A549 (cell line): ENCODE data around the gene GPSM3. TPM values are rescaled to one million over a fixed set of nuclear protein-coding genes. Genes with fewer than 3 reads are reported as not detected.

Experiments used
- ATAC-seq, 2 experiments: fragments of 200-7000 bp in 1 of 2; fragments of >200 bp in 1 of 2; cut with Nextera tagmentation in 1 of 2; cut with Tn5 transposase in 1 of 2; 3 replicates each; pipeline versions ENCODE4 v1.8.0 to v1.9.1; 2018 to 2020; ENCODE audit warnings: mild to moderate bottlenecking in 1 of 2, moderate library complexity in 1 of 2
- CTCF ChIA-PET: fragments of 300-600 bp; sonication (Branson Sonifier 250); formaldehyde crosslinking; extraction: SDS; loops from one replicate; lab custom pipeline; 2021; ENCODE audit warnings: antibody characterized with exemption, inconsistent platforms; lab: Yijun Ruan, JAX
- POLR2A ChIA-PET: fragments of 350-600 bp; formaldehyde crosslinking; extraction: SDS; loops from one replicate; lab custom pipeline; 2021; ENCODE audit warnings: antibody characterized with exemption, inconsistent platforms; lab: Yijun Ruan, JAX
- DNase-seq, 2 experiments: peaks; one replicate each; pipeline versions ENCODE4 v3.0.0 to v3.0.0-alpha.2; 2011 to 2016; ENCODE audit warnings: low read depth in 1 of 2, low spot score in 1 of 2
- FAIRE-seq: peaks from 2 replicates; lab custom pipeline; 2011; peaks lifted over from hg19 to GRCh38; lab: Jason Lieb, UNC
- H3K27ac ChIP-seq, 2 experiments: fragments of >200 bp; sonication (Bioruptor Twin); formaldehyde crosslinking; 3 replicates each; pipeline ENCODE4 v1.5.1; 2016 to 2017
- H3K4me1 ChIP-seq: fragments of >200 bp; sonication (Bioruptor Twin); formaldehyde crosslinking; 3 replicates; pipeline ENCODE4 v1.6.1; 2016
- H3K4me2 ChIP-seq: fragments of >200 bp; sonication (Bioruptor Twin); formaldehyde crosslinking; 3 replicates; pipeline ENCODE4 v1.6.1; 2016
- H3K4me3 ChIP-seq: fragments of >200 bp; sonication (Bioruptor Twin); formaldehyde crosslinking; 3 replicates; pipeline ENCODE4 v1.5.1; 2016
- H3K9me3 ChIP-seq: fragments of >200 bp; sonication (Bioruptor Twin); formaldehyde crosslinking; 3 replicates; pipeline ENCODE4 v1.6.1; 2016
- CHD2 ChIP-seq: fragments of 150-350 bp; IDR thresholded peaks from 2 replicates; pipeline ENCODE4 v1.6.1; 2014; ENCODE audit warnings: low read length; ENCODE audit not compliant: partially characterized antibody
- EP300 ChIP-seq, 2 experiments: fragments of >200 bp; sonication (Bioruptor Twin); formaldehyde crosslinking; IDR thresholded peaks; 2 replicates in 1 of 2; 3 replicates in 1 of 2; pipeline ENCODE4 v1.6.1; 2016 to 2017
- ESRRA ChIP-seq: fragments of 150-350 bp; IDR thresholded peaks from 2 replicates; pipeline ENCODE4 v1.6.1; 2014; ENCODE audit warnings: mild to moderate bottlenecking, low read length, borderline replicate concordance
- FOSB ChIP-seq: fragments of 250-450 bp; sonication (Bioruptor Pico); IDR thresholded peaks from 2 replicates; pipeline ENCODE4 v1.5.0; 2020; ENCODE audit warnings: mild to moderate bottlenecking, moderate library complexity
- FOXS1 ChIP-seq: fragments of 250-450 bp; sonication (Bioruptor Pico); IDR thresholded peaks from 2 replicates; pipeline ENCODE4 v1.5.0; 2020; ENCODE audit warnings: mild to moderate bottlenecking, moderate library complexity
- HEYL ChIP-seq: fragments of 250-450 bp; sonication (Bioruptor Pico); IDR thresholded peaks from 2 replicates; pipeline ENCODE4 v1.8.0; 2021; ENCODE audit warnings: mild to moderate bottlenecking, moderate library complexity
- HOXB13 ChIP-seq: fragments of 250-450 bp; sonication (Bioruptor Pico); IDR thresholded peaks from 2 replicates; pipeline ENCODE4 v1.5.0; 2020; ENCODE audit warnings: low read depth, mild to moderate bottlenecking, moderate library complexity
- MAFK ChIP-seq: fragments of 450-650 bp; IDR thresholded peaks from 2 replicates; pipeline ENCODE4 v1.6.1; 2014; ENCODE audit not compliant: partially characterized antibody
- MAZ ChIP-seq: fragments of 150-350 bp; IDR thresholded peaks from 2 replicates; pipeline ENCODE4 v1.6.1; 2014; ENCODE audit warnings: antibody characterized with exemption, low read depth, low read length, borderline replicate concordance
- POLR2A ChIP-seq: IDR thresholded peaks from 2 replicates; pipeline ENCODE4 v1.6.1; 2012; ENCODE audit warnings: mild to moderate bottlenecking, low read length
- POLR2AphosphoS2 ChIP-seq: conservative IDR thresholded peaks from 2 replicates; pipeline ENCODE4 v1.6.1; 2012; ENCODE audit warnings: low read length, improper control_type of control experiment, inconsistent platforms
- RFX5 ChIP-seq: fragments of 450-650 bp; IDR thresholded peaks from 2 replicates; pipeline ENCODE4 v1.7.1; 2014; ENCODE audit warnings: antibody characterized with exemption, mild to moderate bottlenecking, moderate library complexity
- RNF2 ChIP-seq: fragments of 200-600 bp; sonication (generic); IDR thresholded peaks from 2 replicates; pipeline ENCODE4 v1.6.1; 2016; ENCODE audit warnings: low read depth, mild to moderate bottlenecking, antibody characterized with exemption, moderate library complexity, borderline replicate concordance
- ZC3H11A ChIP-seq: fragments of 450-650 bp; IDR thresholded peaks from 2 replicates; pipeline ENCODE4 v1.6.1; 2014; ENCODE audit warnings: antibody characterized with exemption, mild to moderate bottlenecking
- WGBS: methylation state at CpG from one replicate; pipeline ENCODE4 v1.1.6; 2017; ENCODE audit errors: missing lambda C conversion rate; 5-methylcytosine and 5-hydroxymethylcytosine counted together
- polyA plus RNA-seq, 4 experiments: library from polyadenylated mRNA; depleted of rRNA in 3 of 4; stranded (reverse); fragments of >200 nt; fragmentation: RNase III in 1 of 4; extraction: RNeasy Plus Mini Kit Qiagen cat#74134 plus additional on column Dnase treatment in 1 of 4; gene quantifications; 2 replicates in 3 of 4; 3 replicates in 1 of 4; pipeline ENCODE4 v1.2.3, GENCODE V29; 2011 to 2017
- TF ChIP-seq, protein P1 (sequence below): fragments of 250-450 bp; sonication (Bioruptor Pico); IDR thresholded peaks from 2 replicates; pipeline ENCODE4 v1.5.0; 2020; ENCODE audit warnings: low read depth, mild to moderate bottlenecking, moderate library complexity
- TF ChIP-seq, protein P2 (sequence below): fragments of 150-350 bp; IDR thresholded peaks from 2 replicates; pipeline ENCODE4 v1.6.1; 2014; ENCODE audit warnings: low read depth, mild to moderate bottlenecking, low read length

GPSM3 gene
- polyA plus RNA-seq, 2 of the 4 experiments (the other 2 are of a cell fraction): 0.19 to 0.36 TPM

DNA sequence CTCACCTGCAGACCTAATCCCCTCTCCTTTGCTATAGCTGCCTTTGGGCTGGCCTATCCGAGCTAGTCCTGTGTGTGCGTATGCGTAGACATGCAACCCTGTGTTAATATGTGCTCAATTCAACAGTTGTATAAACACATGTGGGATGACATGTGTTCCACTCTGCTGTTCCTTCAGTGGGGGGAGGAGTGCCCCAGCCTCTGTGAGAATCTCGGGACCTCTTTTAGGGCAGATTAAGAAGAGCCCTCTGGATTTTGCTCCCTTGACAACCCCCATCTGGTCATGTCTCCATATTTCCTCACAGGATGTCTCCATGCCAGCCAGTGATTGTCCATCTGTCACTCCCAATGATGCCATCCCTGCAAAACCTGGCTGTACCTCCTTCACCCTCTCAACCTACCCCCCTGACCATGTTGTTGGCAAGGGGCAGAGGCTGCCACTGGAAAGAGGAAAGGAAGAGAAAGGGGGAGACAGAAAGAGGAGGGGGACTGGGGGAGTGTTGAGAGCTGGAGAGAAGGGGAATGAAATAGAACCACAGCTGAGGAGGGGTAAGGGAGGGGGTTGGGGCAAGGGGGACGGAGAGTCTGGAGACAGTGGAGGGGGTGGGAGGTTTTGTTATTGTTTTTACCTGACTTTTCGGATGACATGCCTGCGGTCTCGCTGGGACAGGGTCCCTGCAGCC is 41.1 kb downstream of the GPSM3 start:
- no peak for ATAC-seq
- peaks cover 17% of the 10 kb centered on the region; the same call in 2 of the 3 replicates for H3K4me1 ChIP-seq
- ChIA-PET CTCF (no interaction called here), POLR2A (no interaction called here)
- FAIRE-seq: no peak
- WGBS: 86% methylated on average over 7 of the region's 8 CpGs
- DNase-seq: no peak
- H3K27ac ChIP-seq: no peak overlapping the region
- no peak overlapping the region for H3K4me2 ChIP-seq
- H3K9me3 ChIP-seq: no peaks in the 10 kb centered on the region
- no peak for TF ChIP-seq POLR2AphosphoS2
- TF ChIP-seq HOXB13: no peak
- no peak for TF ChIP-seq HEYL (CRISPR knock-in tag)
- no peak for TF ChIP-seq POLR2A
- TF ChIP-seq EP300 (IDR thresholded peaks at IDR 0.05): no peak
- TF ChIP-seq ZC3H11A: no peak
- no peak for TF ChIP-seq FOXS1 (CRISPR knock-in tag)
- no peak for TF ChIP-seq MAZ
- no peak for TF ChIP-seq CHD2
- no peak overlapping the region for H3K4me3 ChIP-seq

DNA sequence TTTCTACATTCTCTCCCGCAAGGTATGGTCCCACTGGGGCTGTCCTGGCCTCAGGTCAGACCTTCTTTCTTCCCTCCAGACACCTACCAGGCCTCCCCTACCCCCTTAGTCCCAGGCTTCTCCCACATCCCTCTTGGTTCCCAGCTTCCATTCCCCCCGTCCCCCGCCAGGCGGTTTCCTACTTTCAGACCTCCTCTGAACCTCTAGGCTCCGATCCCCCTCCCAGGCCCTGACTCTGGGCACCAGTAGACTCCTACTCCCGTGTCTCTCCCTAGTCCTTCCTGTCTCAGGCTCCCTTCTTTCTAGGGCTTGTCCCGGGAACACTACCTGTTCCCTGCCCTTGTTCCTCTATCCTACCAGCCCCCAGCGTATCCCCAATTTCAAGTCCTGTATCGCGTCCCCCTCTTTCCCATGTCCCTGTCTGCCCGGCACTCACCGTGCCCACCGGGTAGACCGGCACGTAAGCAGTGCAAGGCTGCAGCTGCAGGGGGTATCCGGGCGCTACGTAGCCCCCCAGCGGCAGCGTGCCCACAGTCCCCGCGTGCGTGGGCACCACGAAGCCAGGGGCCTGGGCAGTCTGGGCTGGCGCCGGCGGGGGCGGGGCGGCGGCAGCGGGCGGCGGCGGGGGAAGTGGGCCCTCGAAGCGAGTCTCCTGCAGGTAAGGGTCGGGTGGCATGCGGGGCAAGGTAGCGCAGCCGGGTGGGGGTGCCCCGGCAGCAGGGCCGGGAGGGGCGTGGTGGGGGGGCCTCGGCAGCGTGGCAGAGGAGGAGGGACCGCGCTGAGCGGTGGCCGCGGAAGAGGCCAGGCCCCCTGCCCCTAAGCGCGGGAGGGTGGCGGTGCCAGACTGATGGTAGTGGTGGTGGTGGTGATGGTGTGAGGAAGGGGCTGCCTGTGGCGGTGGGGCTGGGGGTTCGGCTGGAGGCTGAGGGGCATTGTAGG is 42.2 kb downstream of the GPSM3 start:
- CTCF ChIA-PET: no interaction called here
- POLR2A ChIA-PET: no interaction called here
- Histone ChIP-seq H3K27ac (no peak overlapping the region), H3K9me3 (no peaks in the 10 kb centered on the region), H3K4me1 (peaks cover 22% of the 10 kb centered on the region; the same call in 2 of the 3 replicates), H3K4me3 (no peak overlapping the region), H3K4me2 (no peak overlapping the region)
- DNase-seq (no peak), FAIRE-seq (no peak), ATAC-seq (no peak)
- WGBS: 92% methylated on average over 25 of the region's 55 CpGs
- TF ChIP-seq RFX5 (no peak), POLR2AphosphoS2 (no peak), ESRRA (no peak), RNF2 (no peak), CHD2 (no peak)
- TF ChIP-seq, protein P1, sequence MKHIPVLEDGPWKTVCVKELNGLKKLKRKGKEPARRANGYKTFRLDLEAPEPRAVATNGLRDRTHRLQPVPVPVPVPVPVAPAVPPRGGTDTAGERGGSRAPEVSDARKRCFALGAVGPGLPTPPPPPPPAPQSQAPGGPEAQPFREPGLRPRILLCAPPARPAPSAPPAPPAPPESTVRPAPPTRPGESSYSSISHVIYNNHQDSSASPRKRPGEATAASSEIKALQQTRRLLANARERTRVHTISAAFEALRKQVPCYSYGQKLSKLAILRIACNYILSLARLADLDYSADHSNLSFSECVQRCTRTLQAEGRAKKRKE (CRISPR knock-in tag): no peak

DNA sequence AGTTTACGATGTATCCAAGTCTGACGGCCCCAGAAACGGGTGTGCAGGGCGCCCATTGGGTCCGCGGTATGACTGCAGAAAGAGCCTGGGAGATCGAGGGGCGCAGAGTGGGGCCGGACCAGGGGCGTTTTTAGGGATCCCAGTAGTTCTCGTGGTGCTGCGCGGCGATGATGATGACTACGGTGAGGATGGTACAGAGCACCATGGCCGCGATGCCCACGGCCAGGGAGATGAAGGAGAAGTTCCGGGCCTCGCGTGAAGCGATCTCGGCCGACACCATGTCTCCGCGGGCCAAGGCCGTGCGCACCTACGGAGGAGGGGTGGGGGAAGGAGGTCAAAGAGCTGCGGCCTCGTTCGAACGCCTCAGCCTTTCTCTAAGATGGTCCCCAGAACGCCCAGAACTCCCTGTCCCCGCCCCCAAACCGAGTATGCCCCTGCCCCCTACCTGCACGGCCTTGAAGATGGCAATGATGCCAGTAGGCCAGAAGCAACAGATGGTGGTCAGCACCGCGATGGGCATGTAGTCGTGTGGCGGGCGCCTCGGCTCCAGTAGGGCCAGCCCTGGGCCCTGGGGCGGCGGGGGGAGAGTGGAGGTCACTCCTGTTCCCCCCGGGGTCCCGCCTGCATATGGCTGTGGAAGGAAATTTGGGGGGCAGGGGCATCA is 43.2 kb downstream of the GPSM3 start:
- H3K4me1 ChIP-seq: peaks cover 17% of the 10 kb centered on the region; the same call in 2 of the 3 replicates
- no peak for FAIRE-seq
- DNase-seq: no peak
- no peaks in the 10 kb centered on the region for H3K9me3 ChIP-seq
- H3K27ac ChIP-seq: no peak overlapping the region
- H3K4me2 ChIP-seq: no peak overlapping the region
- POLR2A ChIA-PET: no interaction called here
- ATAC-seq: no peak
- 88% methylated on average over 28 of the region's 47 CpGs for WGBS
- TF ChIP-seq RNF2 (no peak), FOSB (CRISPR knock-in tag) (no peak), MAFK (no peak)
- TF ChIP-seq, protein P2, sequence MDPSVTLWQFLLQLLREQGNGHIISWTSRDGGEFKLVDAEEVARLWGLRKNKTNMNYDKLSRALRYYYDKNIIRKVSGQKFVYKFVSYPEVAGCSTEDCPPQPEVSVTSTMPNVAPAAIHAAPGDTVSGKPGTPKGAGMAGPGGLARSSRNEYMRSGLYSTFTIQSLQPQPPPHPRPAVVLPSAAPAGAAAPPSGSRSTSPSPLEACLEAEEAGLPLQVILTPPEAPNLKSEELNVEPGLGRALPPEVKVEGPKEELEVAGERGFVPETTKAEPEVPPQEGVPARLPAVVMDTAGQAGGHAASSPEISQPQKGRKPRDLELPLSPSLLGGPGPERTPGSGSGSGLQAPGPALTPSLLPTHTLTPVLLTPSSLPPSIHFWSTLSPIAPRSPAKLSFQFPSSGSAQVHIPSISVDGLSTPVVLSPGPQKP: no peak
- CTCF ChIA-PET: no interaction called here
- H3K4me3 ChIP-seq: no peak overlapping the region
